Bronchial epithelial cell (primary cell): ENCODE measurements around the gene JPT2. TPM values are rescaled to one million over a fixed set of nuclear protein-coding genes. Genes with fewer than 3 reads are reported as not detected.

Source experiments
- DNase-seq: peaks from one replicate; pipeline ENCODE4 v3.0.0-alpha.2; 2010; ENCODE audit warnings: low read depth
- FAIRE-seq: peaks from 2 replicates; lab custom pipeline; 2011; peaks lifted over from hg19 to GRCh38; lab: Jason Lieb, UNC
- H3K27me3 ChIP-seq: 2 replicates; pipeline ENCODE4 v1.5.1; 2011; ENCODE audit warnings: low read length; ENCODE audit not compliant: control insufficient read depth, insufficient read depth
- H3K36me3 ChIP-seq: 2 replicates; pipeline ENCODE4 v1.5.1; 2011; ENCODE audit warnings: low read length; ENCODE audit not compliant: control insufficient read depth, insufficient read depth
- H3K4me3 ChIP-seq: 2 replicates; pipeline ENCODE4 v1.5.1; 2011; ENCODE audit warnings: mild to moderate bottlenecking, low read depth, low read length, control low read depth
- total RNA-seq: library from RNA; depleted of rRNA; stranded (reverse); fragments of >200 nt; gene quantifications from 2 replicates; pipeline ENCODE4 v1.2.1, GENCODE V29; 2014
- TF ChIP-seq, protein P1 (sequence below): IDR thresholded peaks from 2 replicates; pipeline ENCODE4 v1.5.1; 2011; ENCODE audit warnings: mild to moderate bottlenecking, moderate library complexity, low read length, control low read depth, inconsistent platforms; ENCODE audit not compliant: insufficient read depth, severe bottlenecking

JPT2 gene
- total RNA-seq, 1 donor from 2014 or later: 59.2 TPM

DNA sequence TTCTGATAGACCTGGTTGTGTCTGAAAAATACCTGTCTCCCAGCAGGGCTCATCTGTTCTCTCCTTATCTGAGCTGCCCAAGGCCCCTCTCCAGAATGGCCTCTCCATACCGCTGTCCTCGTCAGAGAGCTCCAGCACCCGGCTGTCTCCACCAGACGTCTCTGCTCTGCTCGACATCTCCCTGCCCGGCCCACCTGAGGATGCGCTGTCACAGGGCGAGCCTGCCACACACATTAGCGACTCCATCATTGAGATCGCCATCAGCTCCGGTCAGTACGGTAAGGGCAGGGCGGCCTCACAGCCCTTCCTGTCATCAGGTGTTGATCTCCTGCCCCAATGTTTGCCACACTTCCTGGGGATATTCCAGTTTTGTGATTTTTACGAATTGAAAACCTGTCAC, 10.2 kb upstream of the JPT2 start:
- Histone ChIP-seq H3K27me3 (no peaks in the 10 kb centered on the region), H3K36me3 (peaks cover 53% of the 10 kb centered on the region), H3K4me3 (no peak overlapping the region)
- no peak for FAIRE-seq
- TF ChIP-seq, protein P1, sequence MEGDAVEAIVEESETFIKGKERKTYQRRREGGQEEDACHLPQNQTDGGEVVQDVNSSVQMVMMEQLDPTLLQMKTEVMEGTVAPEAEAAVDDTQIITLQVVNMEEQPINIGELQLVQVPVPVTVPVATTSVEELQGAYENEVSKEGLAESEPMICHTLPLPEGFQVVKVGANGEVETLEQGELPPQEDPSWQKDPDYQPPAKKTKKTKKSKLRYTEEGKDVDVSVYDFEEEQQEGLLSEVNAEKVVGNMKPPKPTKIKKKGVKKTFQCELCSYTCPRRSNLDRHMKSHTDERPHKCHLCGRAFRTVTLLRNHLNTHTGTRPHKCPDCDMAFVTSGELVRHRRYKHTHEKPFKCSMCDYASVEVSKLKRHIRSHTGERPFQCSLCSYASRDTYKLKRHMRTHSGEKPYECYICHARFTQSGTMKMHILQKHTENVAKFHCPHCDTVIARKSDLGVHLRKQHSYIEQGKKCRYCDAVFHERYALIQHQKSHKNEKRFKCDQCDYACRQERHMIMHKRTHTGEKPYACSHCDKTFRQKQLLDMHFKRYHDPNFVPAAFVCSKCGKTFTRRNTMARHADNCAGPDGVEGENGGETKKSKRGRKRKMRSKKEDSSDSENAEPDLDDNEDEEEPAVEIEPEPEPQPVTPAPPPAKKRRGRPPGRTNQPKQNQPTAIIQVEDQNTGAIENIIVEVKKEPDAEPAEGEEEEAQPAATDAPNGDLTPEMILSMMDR: no peak
- DNase-seq: no peak

DNA sequence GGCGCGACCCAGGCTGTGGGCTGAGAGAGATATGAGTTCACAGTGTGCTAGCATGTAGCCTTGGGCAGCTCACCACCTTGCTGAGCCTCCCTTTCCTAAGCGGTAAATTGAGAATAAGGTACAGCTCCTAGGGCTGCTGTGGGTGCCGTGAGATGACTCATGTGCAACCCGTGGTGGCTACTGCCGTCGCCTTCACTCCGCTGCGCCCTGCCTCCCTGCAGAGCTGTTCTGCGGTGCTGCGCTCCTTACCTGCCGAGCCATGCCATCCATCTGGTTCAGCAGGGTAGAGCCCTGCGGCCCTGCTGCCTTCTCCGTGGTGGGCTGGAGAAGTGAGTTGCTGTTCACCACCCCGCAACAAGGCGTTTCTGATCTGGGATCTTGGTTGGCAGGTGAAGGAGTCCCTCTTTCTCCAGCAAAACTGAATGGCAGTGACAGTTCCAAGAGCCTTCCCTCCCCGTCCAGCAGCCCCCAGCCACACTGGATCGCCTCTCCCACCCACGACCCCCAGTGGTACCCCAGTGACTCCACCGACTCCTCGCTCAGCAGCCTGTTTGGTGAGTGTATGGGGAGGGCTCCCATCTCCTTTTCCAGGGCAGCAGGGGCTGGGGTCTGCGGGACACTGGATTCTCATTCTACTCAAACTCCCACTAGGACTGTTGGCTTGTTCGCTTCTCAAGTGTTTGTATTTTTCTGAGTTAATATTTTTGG, 9.3 kb upstream of the JPT2 start:
- Histone ChIP-seq H3K4me3 (no peak overlapping the region), H3K36me3 (peaks cover 58% of the 10 kb centered on the region)
- FAIRE-seq: no peak

DNA sequence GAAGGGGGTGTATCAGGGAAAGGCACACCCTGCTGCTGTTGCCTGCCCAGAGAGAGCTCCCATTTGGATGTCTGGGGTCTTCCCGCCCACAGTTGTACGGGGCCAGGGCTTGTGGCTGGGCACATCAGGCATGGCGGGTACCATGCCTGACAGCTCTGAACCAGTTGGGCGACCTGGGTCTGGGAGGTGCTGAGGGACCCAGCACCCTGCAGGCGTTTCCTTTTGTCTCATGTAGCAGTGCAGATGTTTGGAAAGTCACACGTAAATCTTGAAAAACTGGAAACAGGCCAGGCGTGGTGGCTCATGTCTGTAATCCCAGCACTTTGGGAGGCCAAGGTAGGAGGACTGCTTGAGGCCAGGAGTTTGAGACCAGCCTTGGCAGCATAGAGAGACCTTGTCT, 8.4 kb upstream of the JPT2 start:
- FAIRE-seq: no peak
- no peak for DNase-seq
- TF ChIP-seq, protein P1: no peak
- Histone ChIP-seq H3K36me3 (peaks cover 58% of the 10 kb centered on the region), H3K4me3 (no peak overlapping the region), H3K27me3 (no peaks in the 10 kb centered on the region)

More for the DNA sequence above, 9.3 kb upstream of the JPT2 start:
- DNase-seq: no peak
- TF ChIP-seq, protein P1: no peak
- H3K27me3 ChIP-seq: no peaks in the 10 kb centered on the region

DNA sequence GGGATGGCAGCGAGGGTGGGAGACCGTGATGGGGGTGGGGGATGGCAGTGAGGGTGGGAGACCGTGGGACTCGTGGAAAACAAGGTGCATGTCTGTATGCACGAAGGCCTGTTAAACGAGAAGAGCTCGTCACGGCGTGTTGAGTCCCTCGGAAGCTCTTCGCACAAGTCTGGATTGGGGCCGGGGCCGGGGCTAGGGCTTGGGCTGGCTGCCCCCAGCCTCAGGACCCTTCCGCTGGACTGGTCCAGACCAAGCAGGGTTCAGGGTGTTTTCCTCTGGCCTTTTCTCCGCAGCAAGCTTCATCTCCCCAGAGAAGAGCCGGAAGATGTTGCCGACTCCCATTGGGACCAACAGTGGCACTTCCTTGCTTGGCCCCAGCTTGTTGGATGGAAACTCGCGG, 7.7 kb upstream of the JPT2 start:
- FAIRE-seq: peak; percentile 62
- DNase-seq: no peak
- peaks cover 61% of the 10 kb centered on the region for H3K36me3 ChIP-seq
- no peaks in the 10 kb centered on the region for H3K27me3 ChIP-seq
- TF ChIP-seq, protein P1: no peak
- no peak overlapping the region for H3K4me3 ChIP-seq

DNA sequence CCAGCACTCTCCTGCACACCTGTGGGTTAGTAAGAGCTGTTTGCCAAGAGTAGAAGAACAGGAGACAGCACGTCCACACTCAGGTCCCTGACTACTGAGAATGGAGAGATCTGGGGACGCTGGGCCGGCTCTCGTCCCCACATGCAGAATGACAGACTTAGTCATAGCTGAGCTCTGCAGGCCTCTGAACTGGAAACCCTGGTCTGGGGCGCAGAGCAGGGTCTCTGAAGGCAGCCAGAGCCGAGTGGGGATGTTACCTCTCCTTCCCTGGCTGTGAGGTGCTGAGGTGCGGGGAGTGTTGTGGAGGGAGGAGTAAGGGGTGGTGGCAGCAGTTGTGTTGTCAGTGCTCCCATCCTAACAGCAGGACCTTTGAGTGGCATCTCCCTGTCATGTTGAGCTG, 7.2 kb upstream of the JPT2 start:
- DNase-seq (no peak), FAIRE-seq (no peak)
- peaks cover 60% of the 10 kb centered on the region for H3K36me3 ChIP-seq
- no peaks in the 10 kb centered on the region for H3K27me3 ChIP-seq
- no peak overlapping the region for H3K4me3 ChIP-seq
- TF ChIP-seq, protein P1: no peak
